ENCODE results near the gene EGFR. TPM values are rescaled to one million over a fixed set of nuclear protein-coding genes. Genes with fewer than 3 reads are reported as not detected.

Gene EGFR
- total RNA-seq, 2 experiments from 2014 or later: not detected

GRCh38 chr7:55177589-55178261 is 158.9 kb downstream of the EGFR start:
- ChIA-PET CTCF (no interaction called here), POLR2A (no interaction called here)

- POLR2A ChIA-PET: no interaction called here
Observed at GRCh38 chr7:55178292-55178862, 159.6 kb downstream of the EGFR start.

GRCh38 chr7:55178863-55179773 is 160.3 kb downstream of the EGFR start:
- ChIA-PET POLR2A (no interaction called here), CTCF (no interaction called here)

More at GRCh38 chr7:55178292-55178862, 159.6 kb downstream of the EGFR start:
- CTCF ChIA-PET: no interaction called here

DNA sequence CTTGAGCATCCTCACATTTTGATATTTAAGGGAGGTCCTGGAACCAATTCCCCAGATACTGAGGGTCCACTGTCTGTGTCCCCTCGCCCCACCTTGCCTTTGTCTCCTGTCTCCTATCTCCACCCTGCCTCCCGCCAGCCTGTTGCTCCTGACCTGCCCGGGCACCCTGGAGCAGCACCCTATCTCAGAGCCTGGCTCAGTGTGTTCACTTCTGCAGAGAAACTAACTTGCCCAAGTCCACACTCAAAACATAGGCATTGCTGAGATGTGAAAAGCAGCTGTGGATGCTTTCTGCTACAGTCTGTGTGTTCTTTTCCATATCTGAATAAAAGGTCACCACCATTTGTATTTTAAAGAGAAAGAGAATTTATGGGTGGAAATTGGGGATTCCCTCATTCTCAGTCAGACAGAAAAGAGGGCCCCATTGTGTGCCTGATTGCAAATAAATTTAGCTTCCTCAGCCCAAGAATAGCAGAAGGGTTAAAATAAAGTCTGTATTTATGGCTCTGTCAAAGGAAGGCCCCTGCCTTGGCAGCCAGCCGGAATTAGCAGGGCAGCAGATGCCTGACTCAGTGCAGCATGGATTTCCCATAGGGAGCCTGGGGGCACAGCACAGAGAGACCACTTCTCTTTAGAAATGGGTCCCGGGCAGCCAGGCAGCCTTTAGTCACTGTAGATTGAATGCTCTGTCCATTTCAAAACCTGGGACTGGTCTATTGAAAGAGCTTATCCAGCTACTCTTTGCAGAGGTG is 161.3 kb downstream of the EGFR start:
- CTCF ChIA-PET: interaction anchor here (1.2 kb wide), 1 partner anchor 25 kb away, joined by 3 read pairs; no protein-coding TSS in a partner anchor

DNA sequence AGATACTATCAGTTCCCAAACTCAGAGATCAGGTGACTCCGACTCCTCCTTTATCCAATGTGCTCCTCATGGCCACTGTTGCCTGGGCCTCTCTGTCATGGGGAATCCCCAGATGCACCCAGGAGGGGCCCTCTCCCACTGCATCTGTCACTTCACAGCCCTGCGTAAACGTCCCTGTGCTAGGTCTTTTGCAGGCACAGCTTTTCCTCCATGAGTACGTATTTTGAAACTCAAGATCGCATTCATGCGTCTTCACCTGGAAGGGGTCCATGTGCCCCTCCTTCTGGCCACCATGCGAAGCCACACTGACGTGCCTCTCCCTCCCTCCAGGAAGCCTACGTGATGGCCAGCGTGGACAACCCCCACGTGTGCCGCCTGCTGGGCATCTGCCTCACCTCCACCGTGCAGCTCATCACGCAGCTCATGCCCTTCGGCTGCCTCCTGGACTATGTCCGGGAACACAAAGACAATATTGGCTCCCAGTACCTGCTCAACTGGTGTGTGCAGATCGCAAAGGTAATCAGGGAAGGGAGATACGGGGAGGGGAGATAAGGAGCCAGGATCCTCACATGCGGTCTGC is 162.2 kb downstream of the EGFR start:
- ChIA-PET POLR2A (no interaction called here), CTCF (interaction anchor here (1.2 kb wide), 1 partner anchor 26 kb away, joined by 3 read pairs; no protein-coding TSS in a partner anchor)

More for the DNA sequence above, 161.3 kb downstream of the EGFR start:
- POLR2A ChIA-PET: no interaction called here

GRCh38 chr7:55181762-55182161 is 162.9 kb downstream of the EGFR start:
- POLR2A ChIA-PET: no interaction called here
- CTCF ChIA-PET: interaction anchor here (1.2 kb wide), 1 partner anchor 27 kb away, joined by 3 read pairs; no protein-coding TSS in a partner anchor

DNA sequence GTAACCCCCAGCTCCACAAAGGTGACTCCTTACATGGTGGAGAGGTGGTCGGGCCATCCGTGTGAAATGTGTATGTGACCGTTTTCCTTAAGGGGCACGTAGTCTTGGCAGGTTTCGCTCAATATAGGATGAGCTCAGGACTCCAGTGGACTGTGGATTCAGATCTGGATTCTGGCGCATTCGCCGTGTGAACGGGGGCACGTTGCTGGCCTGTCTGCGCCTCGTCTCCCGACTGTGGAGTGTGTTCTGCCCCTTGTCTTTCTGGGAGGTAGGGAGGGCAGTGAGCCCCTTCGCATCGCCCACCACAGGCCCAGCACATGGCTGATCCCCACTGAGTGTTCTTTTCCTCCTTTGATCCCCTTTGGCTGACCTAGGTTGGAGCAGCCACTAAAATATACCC is 165.1 kb downstream of the EGFR start:
- POLR2A ChIA-PET: no interaction called here
- CTCF ChIA-PET: no interaction called here

- ChIA-PET CTCF (no interaction called here), POLR2A (no interaction called here)
Observed at GRCh38 chr7:55185321-55185802, 166.5 kb downstream of the EGFR start.

- CTCF ChIA-PET: no interaction called here
Observed at GRCh38 chr7:55185941-55186609, 167.3 kb downstream of the EGFR start.

DNA sequence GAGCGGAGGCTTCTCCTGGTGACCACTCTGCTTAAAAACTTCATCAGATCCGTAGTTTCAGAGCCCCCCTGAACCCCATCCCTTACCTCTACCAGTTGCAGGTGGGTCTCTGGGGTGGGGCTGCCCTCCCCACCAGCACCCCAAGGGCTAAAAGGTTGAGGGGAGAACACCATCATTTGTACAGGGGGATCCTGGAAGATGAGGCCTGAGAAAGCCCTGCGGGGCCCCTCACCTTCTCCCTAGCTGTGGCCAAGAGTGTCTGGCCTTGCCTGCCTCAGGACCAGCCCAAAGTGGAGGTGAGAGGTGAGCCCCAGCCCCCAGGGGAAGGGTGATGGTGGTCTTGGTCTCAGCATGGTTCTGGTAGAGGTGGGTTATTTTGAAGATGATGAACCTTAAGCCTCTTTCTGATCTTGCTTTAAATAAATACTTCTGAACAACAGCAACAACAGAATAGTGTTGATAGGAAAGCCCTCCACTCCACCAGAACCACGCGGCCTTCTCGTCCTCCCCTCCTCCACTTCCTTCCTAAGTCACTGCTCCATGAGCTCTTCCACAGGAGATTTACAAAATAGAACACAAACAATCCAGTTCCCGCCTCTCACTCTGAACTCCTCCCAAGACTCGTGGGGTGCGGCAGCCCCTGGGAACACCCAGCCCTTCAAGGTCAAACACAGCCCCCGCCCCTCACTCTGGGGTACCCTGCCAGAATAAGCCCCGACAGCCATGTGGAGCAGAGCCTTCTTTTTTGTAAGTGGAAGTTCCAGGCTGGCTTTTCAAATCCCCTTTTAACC is 169.1 kb downstream of the EGFR start:
- ChIA-PET CTCF (no interaction called here), POLR2A (no interaction called here)

More at GRCh38 chr7:55185941-55186609, 167.3 kb downstream of the EGFR start:
- POLR2A ChIA-PET: no interaction called here

- ChIA-PET CTCF (no interaction called here), POLR2A (no interaction called here)
Observed at GRCh38 chr7:55188590-55189138, 169.8 kb downstream of the EGFR start.

- CTCF ChIA-PET: no interaction called here
Observed at GRCh38 chr7:55189146-55189766, 170.4 kb downstream of the EGFR start.

DNA sequence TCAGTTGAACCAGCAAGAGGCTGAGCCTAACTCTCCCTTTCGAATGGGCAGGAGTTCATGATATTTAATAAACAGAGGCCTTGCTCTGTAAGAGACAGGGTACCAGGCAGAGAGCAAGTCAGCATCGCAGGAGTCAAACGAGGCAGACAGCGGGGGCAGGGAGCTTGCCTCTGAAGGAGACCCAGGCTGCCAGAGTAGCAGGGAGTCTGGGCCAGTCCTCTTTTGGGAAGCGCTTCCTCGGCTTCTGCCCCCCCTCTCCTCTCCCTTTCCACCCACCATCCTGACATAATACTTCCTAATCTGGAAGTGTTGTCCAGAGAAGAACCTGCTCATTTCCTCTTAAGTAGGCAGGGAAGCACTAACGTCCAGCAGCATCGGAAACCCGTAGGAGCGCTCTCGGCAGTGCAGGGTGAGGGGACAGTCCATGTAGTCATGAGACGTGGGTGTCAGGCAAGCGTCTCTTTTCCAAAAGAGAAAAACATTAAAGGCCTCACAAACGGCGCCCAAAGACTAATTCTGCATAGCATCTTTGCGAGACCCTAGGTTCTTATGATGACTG is 171.1 kb downstream of the EGFR start:
- POLR2A ChIA-PET: no interaction called here
- CTCF ChIA-PET: no interaction called here

More at GRCh38 chr7:55189146-55189766, 170.4 kb downstream of the EGFR start:
- POLR2A ChIA-PET: no interaction called here

DNA sequence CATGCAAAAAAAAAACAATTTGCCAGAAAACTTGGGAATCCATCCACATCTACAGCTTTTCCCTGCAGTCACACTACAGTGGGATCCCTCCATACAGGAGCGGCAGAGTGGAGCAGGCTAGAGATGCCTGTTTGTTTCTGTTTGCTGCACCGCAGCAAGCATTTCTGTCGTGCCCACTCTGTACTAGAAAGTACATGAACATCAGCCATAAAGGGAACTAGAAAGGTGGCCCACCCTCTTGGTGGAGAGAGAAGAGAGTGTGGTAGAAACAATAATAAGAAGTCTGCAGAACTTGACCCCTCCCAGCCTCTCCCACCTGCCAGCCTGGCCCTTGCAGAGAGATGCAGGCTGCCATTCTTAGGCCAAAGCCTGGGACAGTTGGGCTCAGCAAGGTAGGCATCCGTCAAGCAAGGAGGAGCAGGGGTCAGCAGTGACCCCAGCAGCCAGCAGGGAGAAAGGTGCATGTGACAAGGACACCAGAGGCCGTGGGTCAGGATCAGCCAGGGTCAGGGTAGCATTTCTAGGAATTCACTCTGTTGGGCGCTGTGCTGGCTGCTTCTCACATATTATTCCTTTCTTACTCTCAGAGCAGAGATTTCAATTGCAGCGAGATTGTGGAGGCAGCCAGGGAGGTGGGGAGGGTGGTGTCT is 171.8 kb downstream of the EGFR start:
- ChIA-PET CTCF (no interaction called here), POLR2A (no interaction called here)

DNA sequence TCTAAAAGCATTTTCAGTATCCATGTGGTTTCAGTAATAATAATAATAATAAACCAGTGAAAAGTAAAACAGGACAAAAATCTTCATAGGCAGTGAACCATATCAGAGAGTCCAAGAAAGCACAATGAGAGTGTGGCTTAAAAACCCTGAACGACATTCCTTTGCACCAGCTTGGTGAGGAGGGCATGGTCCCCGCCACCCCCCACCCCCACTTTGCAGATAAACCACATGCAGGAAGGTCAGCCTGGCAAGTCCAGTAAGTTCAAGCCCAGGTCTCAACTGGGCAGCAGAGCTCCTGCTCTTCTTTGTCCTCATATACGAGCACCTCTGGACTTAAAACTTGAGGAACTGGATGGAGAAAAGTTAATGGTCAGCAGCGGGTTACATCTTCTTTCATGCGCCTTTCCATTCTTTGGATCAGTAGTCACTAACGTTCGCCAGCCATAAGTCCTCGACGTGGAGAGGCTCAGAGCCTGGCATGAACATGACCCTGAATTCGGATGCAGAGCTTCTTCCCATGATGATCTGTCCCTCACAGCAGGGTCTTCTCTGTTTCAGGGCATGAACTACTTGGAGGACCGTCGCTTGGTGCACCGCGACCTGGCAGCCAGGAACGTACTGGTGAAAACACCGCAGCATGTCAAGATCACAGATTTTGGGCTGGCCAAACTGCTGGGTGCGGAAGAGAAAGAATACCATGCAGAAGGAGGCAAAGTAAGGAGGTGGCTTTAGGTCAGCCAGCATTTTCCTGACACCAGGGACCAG is 172.5 kb downstream of the EGFR start:
- POLR2A ChIA-PET: no interaction called here

More for the DNA sequence above, 172.5 kb downstream of the EGFR start:
- CTCF ChIA-PET: no interaction called here
